ENCODE results near the gene DOCK8. TPM values are rescaled to one million over a fixed set of nuclear protein-coding genes. Genes with fewer than 3 reads are reported as not detected.

DOCK8 gene
- polyA plus RNA-seq, 1 donor (not counting 4 experiments of a cell fraction or from before 2014, with no cell fraction given), result 1.5 TPM

DNA sequence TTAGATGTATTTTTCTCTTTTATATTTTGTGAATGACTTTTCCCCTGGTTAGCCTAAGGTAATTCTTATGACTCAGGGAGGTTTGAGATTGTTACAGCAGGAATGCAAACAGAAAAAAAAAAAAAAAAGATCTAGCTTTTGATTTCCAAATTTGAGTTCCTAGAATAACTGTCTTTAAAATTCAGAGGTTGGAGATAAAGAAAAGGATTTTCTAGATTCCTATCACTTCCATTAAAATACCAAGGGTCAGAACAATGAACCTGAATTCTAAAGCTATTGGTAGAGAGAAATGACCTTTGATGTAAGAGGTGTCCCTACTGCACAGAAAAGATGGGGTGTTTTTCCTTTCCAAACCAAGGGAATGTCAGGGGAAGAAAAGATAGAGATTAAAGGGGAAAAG is 262.5 kb downstream of the DOCK8 start:
- Histone ChIP-seq H3K4me1 (ENCODE audit: control insufficient read depth, extremely low read depth, insufficient read depth, low read length) (no peaks in the 10 kb centered on the region), H3K9me3 (ENCODE audit: control insufficient read depth, low read depth, low read length) (no peaks in the 10 kb centered on the region), H4K20me1 (ENCODE audit: control insufficient read depth, extremely low read depth, insufficient read depth, low read length) (no peaks in the 10 kb centered on the region), H3K36me3 (ENCODE audit: control insufficient read depth in 2 of 2, extremely low read depth in 1 of 2, insufficient read depth in 2 of 2, low read length in 2 of 2) (no peaks in the 10 kb centered on the region), H3K4me3 (ENCODE audit: control insufficient read depth in 2 of 3, extremely low read depth in 1 of 3, insufficient read depth in 2 of 3, low read depth in 1 of 3, low read length in 3 of 3) (no peak overlapping the region), H2AFZ (ENCODE audit: control insufficient read depth, low read length) (no peak overlapping the region), H3K27ac (ENCODE audit: control insufficient read depth, insufficient read depth, low read length) (no peak overlapping the region), H3K79me2 (ENCODE audit: control insufficient read depth, insufficient read depth, low read length) (no peaks in the 10 kb centered on the region), H3K9me1 (ENCODE audit: control insufficient read depth, extremely low read depth, insufficient read depth, low read length) (no peaks in the 10 kb centered on the region), H3K4me2 (ENCODE audit: control insufficient read depth, extremely low read depth, insufficient read depth, low read depth, low read length) (no peak overlapping the region), H3K9ac (ENCODE audit: control insufficient read depth, extremely low read depth, insufficient read depth, low read length) (no peak overlapping the region), H3K27me3 (ENCODE audit: control insufficient read depth, extremely low read depth, insufficient read depth, low read length) (peaks cover 8% of the 10 kb centered on the region)
- dilution Hi-C loops (cut with MboI; ENCODE audit: extremely low pct_ligation_motif_present, low sequenced_read_pairs), result no loop called here
- TF ChIP-seq EZH2 (IDR thresholded peaks at IDR 0.05; ENCODE audit: low read length), result no peak
- FAIRE-seq (no peak), DNase-seq (ENCODE audit: low read depth, low spot score) (no peak)

DNA sequence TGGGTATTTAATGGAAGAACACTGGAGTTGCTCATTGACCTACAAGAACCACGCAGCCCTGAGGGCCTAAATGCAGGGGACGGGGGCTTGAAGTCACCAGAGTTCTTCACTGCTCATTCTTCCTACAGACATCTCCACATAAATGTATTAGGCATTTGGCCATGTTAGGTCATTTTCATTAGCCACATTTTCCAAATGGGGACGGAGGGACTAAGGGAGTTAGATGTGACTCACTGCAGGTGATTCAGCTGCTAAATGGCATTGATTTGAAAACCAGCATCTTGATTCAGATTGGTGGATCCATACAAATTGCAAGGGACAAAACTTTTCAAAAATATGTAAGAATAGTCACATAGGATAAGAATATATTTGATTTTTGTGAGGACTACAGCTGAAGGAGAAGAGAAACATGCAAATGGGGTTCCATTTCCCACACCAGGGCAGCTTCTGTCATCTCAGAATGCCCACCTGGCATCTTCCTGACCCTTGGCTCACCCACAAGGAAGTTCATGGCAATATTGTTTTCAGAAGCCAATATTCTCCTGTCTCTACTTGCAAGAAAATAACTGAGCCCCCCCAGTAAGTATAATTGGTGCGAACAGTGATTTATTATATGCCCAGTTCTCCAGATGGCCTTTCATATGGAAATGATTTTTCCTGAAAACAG is 264.8 kb downstream of the DOCK8 start:
- Histone ChIP-seq H3K9ac (ENCODE audit: control insufficient read depth, extremely low read depth, insufficient read depth, low read length) (no peak overlapping the region), H4K20me1 (ENCODE audit: control insufficient read depth, extremely low read depth, insufficient read depth, low read length) (no peaks in the 10 kb centered on the region), H3K4me3 (ENCODE audit: control insufficient read depth in 2 of 3, extremely low read depth in 1 of 3, insufficient read depth in 2 of 3, low read depth in 1 of 3, low read length in 3 of 3) (no peak overlapping the region), H3K36me3 (ENCODE audit: control insufficient read depth in 2 of 2, extremely low read depth in 1 of 2, insufficient read depth in 2 of 2, low read length in 2 of 2) (no peaks in the 10 kb centered on the region), H2AFZ (ENCODE audit: control insufficient read depth, low read length) (no peak overlapping the region), H3K9me3 (ENCODE audit: control insufficient read depth, low read depth, low read length) (no peaks in the 10 kb centered on the region), H3K4me1 (ENCODE audit: control insufficient read depth, extremely low read depth, insufficient read depth, low read length) (no peaks in the 10 kb centered on the region), H3K4me2 (ENCODE audit: control insufficient read depth, extremely low read depth, insufficient read depth, low read depth, low read length) (no peak overlapping the region), H3K79me2 (ENCODE audit: control insufficient read depth, insufficient read depth, low read length) (no peaks in the 10 kb centered on the region), H3K27me3 (ENCODE audit: control insufficient read depth, extremely low read depth, insufficient read depth, low read length) (peaks cover 8% of the 10 kb centered on the region), H3K9me1 (ENCODE audit: control insufficient read depth, extremely low read depth, insufficient read depth, low read length) (no peaks in the 10 kb centered on the region), H3K27ac (ENCODE audit: control insufficient read depth, insufficient read depth, low read length) (no peak overlapping the region)
- no peak for TF ChIP-seq EZH2 (IDR thresholded peaks at IDR 0.05; ENCODE audit: low read length)
- TF ChIP-seq, protein P1, sequence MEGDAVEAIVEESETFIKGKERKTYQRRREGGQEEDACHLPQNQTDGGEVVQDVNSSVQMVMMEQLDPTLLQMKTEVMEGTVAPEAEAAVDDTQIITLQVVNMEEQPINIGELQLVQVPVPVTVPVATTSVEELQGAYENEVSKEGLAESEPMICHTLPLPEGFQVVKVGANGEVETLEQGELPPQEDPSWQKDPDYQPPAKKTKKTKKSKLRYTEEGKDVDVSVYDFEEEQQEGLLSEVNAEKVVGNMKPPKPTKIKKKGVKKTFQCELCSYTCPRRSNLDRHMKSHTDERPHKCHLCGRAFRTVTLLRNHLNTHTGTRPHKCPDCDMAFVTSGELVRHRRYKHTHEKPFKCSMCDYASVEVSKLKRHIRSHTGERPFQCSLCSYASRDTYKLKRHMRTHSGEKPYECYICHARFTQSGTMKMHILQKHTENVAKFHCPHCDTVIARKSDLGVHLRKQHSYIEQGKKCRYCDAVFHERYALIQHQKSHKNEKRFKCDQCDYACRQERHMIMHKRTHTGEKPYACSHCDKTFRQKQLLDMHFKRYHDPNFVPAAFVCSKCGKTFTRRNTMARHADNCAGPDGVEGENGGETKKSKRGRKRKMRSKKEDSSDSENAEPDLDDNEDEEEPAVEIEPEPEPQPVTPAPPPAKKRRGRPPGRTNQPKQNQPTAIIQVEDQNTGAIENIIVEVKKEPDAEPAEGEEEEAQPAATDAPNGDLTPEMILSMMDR (optimal IDR thresholded peaks at IDR 0.05 in 1 of 3, IDR thresholded peaks at IDR 0.05 in 1 of 3, conservative IDR thresholded peaks at IDR 0.05 in 1 of 3; ENCODE audit: extremely low read depth in 1 of 3, insufficient read depth in 2 of 3, low read length in 3 of 3), result no peak
- peak; percentile 32 for FAIRE-seq
- no peak for DNase-seq (ENCODE audit: low read depth, low spot score)
- dilution Hi-C loops (cut with MboI; ENCODE audit: extremely low pct_ligation_motif_present, low sequenced_read_pairs), result no loop called here

DNA sequence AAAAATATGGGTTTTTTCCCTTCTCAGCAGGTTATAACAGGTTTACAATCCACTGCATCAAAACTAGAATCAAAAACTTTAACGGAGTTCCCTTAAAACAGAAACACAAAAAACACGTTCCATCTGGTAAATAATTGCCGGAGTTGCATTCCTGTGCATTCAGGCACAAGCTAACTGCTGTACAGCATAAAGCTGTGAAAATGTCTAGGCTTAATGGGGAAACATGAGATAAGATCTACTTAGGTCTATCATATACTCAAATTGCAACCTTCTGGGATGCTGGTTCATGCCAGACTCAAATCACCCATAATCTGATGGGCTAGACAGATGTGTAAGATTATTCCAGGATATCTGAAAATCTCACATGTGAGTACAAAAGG is 265.3 kb downstream of the DOCK8 start:
- DNase-seq (ENCODE audit: low read depth, low spot score), result no peak
- no peak overlapping the region for H3K4me3 ChIP-seq (ENCODE audit: control insufficient read depth in 2 of 3, extremely low read depth in 1 of 3, insufficient read depth in 2 of 3, low read depth in 1 of 3, low read length in 3 of 3)
- peaks cover 8% of the 10 kb centered on the region for H3K27me3 ChIP-seq (ENCODE audit: control insufficient read depth, extremely low read depth, insufficient read depth, low read length)
- no peaks in the 10 kb centered on the region for H3K36me3 ChIP-seq (ENCODE audit: control insufficient read depth in 2 of 2, extremely low read depth in 1 of 2, insufficient read depth in 2 of 2, low read length in 2 of 2)
- FAIRE-seq, result no peak
- H3K4me2 ChIP-seq (ENCODE audit: control insufficient read depth, extremely low read depth, insufficient read depth, low read depth, low read length), result no peak overlapping the region
- no peaks in the 10 kb centered on the region for H3K4me1 ChIP-seq (ENCODE audit: control insufficient read depth, extremely low read depth, insufficient read depth, low read length)
- no peaks in the 10 kb centered on the region for H3K9me1 ChIP-seq (ENCODE audit: control insufficient read depth, extremely low read depth, insufficient read depth, low read length)
- TF ChIP-seq, protein P1 (optimal IDR thresholded peaks at IDR 0.05 in 1 of 3, IDR thresholded peaks at IDR 0.05 in 1 of 3, conservative IDR thresholded peaks at IDR 0.05 in 1 of 3; ENCODE audit: extremely low read depth in 1 of 3, insufficient read depth in 2 of 3, low read length in 3 of 3), result no peak
- TF ChIP-seq EZH2 (IDR thresholded peaks at IDR 0.05; ENCODE audit: low read length), result no peak
- H3K27ac ChIP-seq (ENCODE audit: control insufficient read depth, insufficient read depth, low read length), result no peak overlapping the region
- dilution Hi-C loops (cut with MboI; ENCODE audit: extremely low pct_ligation_motif_present, low sequenced_read_pairs), result no loop called here
- H2AFZ ChIP-seq (ENCODE audit: control insufficient read depth, low read length), result no peak overlapping the region
- no peaks in the 10 kb centered on the region for H3K79me2 ChIP-seq (ENCODE audit: control insufficient read depth, insufficient read depth, low read length)
- no peaks in the 10 kb centered on the region for H4K20me1 ChIP-seq (ENCODE audit: control insufficient read depth, extremely low read depth, insufficient read depth, low read length)
- no peaks in the 10 kb centered on the region for H3K9me3 ChIP-seq (ENCODE audit: control insufficient read depth, low read depth, low read length)
- H3K9ac ChIP-seq (ENCODE audit: control insufficient read depth, extremely low read depth, insufficient read depth, low read length), result no peak overlapping the region
